GM18520 (cell line): ENCODE data around the gene ABCB4.

Experiments
- ATAC-seq: cut with Tn5 transposase; IDR thresholded peaks from one replicate; pipeline ENCODE4 v1.9.1; 2021; ENCODE audit not compliant: unreplicated experiment

The ABCB4 gene

GRCh38 chr7:87475359-87476178, at the start of gene ABCB4:
ABCB4 (minus strand) TSS chr7:87475680; CDS start chr7:87475465, 215 bp downstream.
- ATAC-seq: no peak

- no peak for ATAC-seq
Observed at GRCh38 chr7:87518735-87519134, 43.3 kb upstream of the ABCB4 start.

GRCh38 chr7:87517891-87518290, 42.4 kb upstream of the ABCB4 start:
- no peak for ATAC-seq

GRCh38 chr7:87517136-87517815, 41.8 kb upstream of the ABCB4 start:
- no peak for ATAC-seq

GRCh38 chr7:87513735-87514335, 38.4 kb upstream of the ABCB4 start:
- no peak for ATAC-seq

GRCh38 chr7:87512906-87513305, 37.4 kb upstream of the ABCB4 start:
- ATAC-seq: no peak

- ATAC-seq: no peak
Observed at GRCh38 chr7:87511510-87511909, 36.0 kb upstream of the ABCB4 start.

GRCh38 chr7:87510411-87510875, 35.0 kb upstream of the ABCB4 start:
- no peak for ATAC-seq

GRCh38 chr7:87507446-87507845, 32.0 kb upstream of the ABCB4 start:
- no peak for ATAC-seq

GRCh38 chr7:87506246-87507180, 31.0 kb upstream of the ABCB4 start:
- ATAC-seq: no peak

GRCh38 chr7:87505557-87506245, 30.2 kb upstream of the ABCB4 start:
- no peak for ATAC-seq

GRCh38 chr7:87505122-87505521, 29.6 kb upstream of the ABCB4 start:
- ATAC-seq: no peak

GRCh38 chr7:87499494-87499893, 24.0 kb upstream of the ABCB4 start:
- ATAC-seq: no peak

GRCh38 chr7:87498893-87499292, 23.4 kb upstream of the ABCB4 start:
- ATAC-seq: no peak

- no peak for ATAC-seq
Observed at GRCh38 chr7:87497482-87497881, 22.0 kb upstream of the ABCB4 start.

GRCh38 chr7:87495366-87495765, 19.9 kb upstream of the ABCB4 start:
- no peak for ATAC-seq

- ATAC-seq: no peak
Observed at GRCh38 chr7:87494454-87494853, 19.0 kb upstream of the ABCB4 start.

GRCh38 chr7:87483131-87483530, 7.7 kb upstream of the ABCB4 start:
- ATAC-seq: no peak

GRCh38 chr7:87482115-87482514, 6.6 kb upstream of the ABCB4 start:
- ATAC-seq: no peak

GRCh38 chr7:87480386-87480785, 4.9 kb upstream of the ABCB4 start:
- ATAC-seq: no peak
